Activated T-cell treated with anti-CD3 and anti-CD28 coated beads for 1 hour (primary cell): Measurements from ENCODE around the gene CLDND2.

ENCODE experiments used
- DNase-seq: peaks from one replicate; pipeline ENCODE4 v3.0.0-alpha.2; 2020; ENCODE audit warnings: low read depth

The CLDND2 gene

GRCh38 chr19:51330366-51330765 lies 38.4 kb downstream of the CLDND2 start:
- DNase-seq, result no peak

DNA sequence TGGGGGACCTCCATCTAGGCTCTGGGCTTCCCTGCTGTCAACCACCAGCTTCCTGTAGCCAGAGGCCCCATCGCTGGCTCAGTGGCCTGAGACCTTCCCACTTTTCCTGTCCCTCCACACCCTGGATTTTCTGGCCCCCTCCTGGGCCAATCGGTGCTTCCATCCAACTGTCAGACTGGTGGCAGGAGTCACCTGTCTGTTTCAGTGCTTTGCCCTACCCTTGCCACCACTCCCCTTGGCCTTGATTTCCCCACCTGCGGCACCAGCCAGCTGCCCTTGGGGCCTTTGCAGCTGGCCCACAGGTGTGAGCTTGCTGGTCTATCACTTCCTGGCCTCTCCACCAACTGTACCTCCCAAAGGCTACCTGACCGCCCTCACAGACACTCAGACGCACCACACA lies 39.4 kb downstream of the CLDND2 start:
- DNase-seq, result no peak

DNA sequence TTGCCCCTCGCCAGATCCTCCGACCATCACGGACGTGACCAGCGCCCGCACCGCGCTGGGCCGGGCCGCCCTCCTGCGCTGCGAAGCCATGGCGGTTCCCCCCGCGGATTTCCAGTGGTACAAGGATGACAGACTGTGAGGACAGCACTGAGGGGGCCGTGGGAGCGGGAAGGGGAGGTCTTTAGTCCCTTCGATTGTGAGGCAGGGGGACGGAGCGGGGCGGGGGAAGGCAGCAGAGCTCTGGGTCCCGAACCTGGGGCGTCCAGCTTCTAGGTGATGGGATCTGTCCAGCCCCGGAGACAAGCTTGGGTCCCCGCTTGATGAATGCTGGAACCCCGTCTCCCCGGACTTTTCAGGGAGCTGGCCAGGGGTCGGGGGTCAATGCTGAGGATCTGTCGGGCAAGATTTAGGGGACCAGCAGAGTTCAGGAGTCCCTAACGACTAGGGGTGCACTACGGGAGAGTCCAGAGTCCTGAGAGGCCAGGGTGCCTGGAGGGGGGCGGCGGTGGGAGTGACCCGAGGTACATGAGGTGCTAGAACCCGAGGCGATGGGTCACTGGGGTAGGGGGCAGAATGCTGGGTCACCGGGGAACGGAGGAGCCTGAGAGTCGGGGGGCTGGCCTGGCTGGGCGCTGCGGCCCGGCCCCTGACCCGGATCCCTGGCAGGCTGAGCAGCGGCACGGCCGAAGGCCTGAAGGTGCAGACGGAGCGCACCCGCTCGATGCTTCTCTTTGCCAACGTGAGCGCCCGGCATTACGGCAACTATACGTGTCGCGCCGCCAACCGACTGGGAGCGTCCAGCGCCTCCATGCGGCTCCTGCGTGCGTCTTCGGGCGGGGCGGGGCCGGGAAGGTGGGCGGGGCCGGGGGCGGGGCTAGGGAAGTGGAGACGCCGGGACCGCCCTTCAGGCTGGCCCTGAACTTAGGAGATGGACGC lies 41.5 kb downstream of the CLDND2 start:
- peak; percentile 28 for DNase-seq

DNA sequence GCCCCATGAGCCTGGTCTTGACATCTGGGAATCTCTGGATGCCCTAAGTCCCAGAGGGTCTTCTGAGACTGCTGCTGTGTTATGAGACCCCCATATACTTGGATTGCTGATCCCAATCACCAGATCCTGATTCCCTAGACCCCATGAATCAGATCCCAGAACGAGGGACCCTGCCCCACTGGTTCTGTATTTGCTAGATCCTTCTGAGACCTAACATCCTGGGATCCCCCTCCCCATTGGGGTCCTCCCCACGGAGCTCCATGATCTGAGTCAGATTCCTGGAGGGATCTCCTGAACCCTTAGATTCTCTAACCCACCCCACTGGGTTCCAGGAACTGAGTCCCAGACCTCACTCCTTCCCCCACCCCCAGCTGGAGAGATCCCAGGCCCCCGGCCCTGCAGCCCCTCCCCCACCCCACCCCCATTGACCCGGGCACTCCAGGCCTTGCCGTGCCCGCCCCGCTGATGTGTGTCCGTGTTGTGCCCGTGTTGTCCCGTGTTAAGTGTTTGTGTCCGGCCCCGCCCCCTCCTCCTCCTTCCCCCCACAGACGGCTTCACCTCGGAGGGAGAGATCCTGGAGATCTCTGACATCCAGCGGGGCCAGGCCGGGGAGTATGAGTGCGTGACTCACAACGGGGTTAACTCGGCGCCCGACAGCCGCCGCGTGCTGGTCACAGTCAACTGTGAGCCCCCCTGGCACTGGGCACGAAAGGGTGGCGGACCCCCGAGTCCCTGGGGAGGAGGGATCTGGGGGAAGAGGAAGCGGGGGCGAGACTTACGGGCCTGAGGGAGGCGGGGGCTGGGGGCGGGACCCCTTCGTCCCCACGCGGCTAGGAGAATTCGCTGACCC lies 42.4 kb downstream of the CLDND2 start:
- no peak for DNase-seq

GRCh38 chr19:51325161-51325976 lies 43.4 kb downstream of the CLDND2 start:
- DNase-seq, result no peak

DNA sequence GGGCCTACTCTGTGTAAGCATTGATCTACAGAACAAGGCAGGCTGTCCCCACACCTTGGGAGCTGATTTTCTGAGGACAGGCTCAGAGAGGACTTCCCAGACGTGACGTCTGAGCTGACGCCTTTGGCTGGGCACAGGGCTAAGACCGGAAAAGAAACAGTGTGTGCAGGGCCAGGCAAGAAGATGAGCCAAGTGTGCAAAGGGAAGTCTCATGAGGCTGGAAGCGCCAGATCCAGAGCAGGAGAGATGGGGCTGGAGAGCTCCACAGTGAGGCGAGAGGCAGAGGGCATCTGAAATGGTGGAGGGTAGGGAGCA lies 44.7 kb downstream of the CLDND2 start:
- no peak for DNase-seq

DNA sequence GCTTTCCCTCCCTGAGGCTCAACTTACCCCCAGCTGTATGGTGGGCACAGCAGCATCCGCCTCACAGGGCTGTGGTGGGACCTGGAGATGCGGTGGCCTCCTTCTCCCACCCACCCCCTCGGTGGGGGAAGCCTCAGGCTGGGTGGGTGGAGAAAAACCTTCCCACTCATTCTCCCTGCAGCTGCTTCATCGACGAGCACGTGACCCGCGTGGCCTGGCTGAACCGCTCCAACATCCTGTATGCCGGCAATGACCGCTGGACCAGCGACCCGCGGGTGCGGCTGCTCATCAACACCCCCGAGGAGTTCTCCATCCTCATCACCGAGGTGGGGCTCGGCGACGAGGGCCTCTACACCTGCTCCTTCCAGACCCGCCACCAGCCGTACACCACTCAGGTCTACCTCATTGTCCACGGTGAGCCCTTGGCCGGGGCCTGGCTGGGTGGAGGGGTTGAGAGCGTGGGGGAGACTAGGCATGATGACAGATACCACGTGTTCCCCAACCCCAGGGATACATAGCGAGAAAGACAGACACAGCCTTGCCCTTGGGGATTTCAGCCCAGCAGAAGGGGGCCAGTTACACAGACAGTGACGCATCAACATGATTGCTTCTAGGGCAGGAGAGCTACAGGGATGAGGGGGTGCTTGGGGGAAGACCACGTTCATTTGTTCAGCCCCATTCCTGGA lies 45.2 kb downstream of the CLDND2 start:
- DNase-seq, result no peak

- no peak for DNase-seq
Observed at GRCh38 chr19:51321799-51322198, 47.0 kb downstream of the CLDND2 start.

GRCh38 chr19:51320280-51320657 lies 48.5 kb downstream of the CLDND2 start:
- no peak for DNase-seq

DNA sequence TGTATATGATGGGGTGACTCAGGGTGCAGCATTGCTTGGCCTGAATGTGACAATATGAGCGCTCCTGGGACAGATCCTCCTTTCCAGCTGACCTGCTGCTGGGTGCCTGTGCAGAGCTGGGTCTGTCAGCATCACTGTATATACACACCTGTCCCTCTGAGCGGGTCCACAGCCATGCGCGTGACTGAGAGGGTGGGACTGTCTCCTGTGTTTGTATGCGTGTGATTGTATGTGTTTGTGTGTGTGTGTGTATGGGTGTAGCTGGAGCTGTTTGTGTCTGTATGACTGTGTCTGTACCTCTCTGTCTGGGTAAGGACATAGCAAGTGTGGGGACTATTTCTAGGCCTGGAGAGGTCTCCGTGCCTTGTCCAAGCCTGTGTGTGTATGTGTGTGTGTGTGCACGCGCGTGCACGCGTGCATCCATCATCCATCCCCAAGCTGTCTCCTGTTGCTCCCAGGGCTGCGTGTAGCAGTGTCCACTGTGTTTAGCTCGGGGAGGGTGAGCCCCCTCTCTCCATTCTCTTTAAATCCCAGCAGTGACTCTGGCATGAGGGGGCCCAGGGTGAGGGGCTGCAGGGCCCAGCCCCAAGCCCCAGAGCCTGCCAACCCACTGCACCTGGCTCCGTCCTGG lies 49.0 kb downstream of the CLDND2 start:
- no peak for DNase-seq

GRCh38 chr19:51318687-51319648 lies 49.8 kb downstream of the CLDND2 start:
- DNase-seq, result no peak

DNA sequence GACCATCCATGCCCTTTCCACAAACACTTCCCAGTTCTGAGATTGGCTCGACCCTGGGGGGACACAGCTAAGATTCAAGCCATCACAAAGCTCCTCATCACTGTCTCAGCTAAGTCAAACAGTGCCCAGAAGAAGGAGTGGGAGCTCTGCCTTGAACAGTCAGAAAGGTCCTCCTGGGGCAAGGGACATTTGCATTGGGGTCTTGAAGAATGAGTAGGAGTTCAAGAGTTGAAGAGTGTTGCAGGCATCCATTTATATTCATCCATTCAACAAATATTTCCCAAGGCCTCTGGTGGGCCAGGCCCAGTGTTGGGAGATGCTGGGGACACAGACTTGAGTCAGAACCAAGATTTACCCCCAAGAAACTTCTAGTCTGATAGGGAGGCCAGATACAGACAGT lies 50.8 kb downstream of the CLDND2 start:
- DNase-seq, result no peak

DNA sequence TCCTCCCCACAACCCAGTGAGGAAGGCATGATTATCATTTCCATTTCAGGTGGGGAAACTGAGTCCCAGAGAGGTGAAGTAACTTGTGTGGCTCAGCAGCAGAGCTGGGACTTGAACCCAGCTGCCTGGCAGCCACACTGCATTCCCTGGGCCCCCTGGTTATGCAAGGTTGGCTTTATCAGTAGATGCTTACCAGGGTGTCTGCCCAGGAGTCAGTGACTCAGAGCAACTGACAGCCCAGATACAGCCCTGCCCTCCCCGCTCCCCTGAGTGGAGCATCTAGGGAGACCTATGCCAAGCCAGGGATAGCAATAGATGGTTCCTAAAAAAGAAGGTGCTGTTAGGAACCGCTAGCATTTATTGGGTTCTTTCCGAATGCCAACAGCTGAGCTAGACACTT lies 51.4 kb downstream of the CLDND2 start:
- no peak for DNase-seq
